Skin epidermis (tissue), 12 donors: ENCODE results near the gene DAZAP1.
A peak's percentile ranks its signal among the peaks of the same experiment; 100 is the strongest.

ENCODE experiments used
- H3K27ac ChIP-seq, 21 experiments: fragments of 200-600 bp; sonication (generic) in 11 of 21; one replicate each; pipeline ENCODE4 v1.5.0; 2020; ENCODE audit warnings: mild to moderate bottlenecking in 3 of 21, inconsistent platforms in 2 of 21, moderate library complexity in 2 of 21
- H3K4me3 ChIP-seq, 7 experiments: fragments of 200-600 bp; sonication (generic) in 2 of 7; one replicate each; pipeline ENCODE4 v1.5.0; 2020; ENCODE audit warnings: inconsistent platforms in 2 of 7, mild to moderate bottlenecking in 2 of 7, moderate library complexity in 1 of 7

The DAZAP1 gene

DNA sequence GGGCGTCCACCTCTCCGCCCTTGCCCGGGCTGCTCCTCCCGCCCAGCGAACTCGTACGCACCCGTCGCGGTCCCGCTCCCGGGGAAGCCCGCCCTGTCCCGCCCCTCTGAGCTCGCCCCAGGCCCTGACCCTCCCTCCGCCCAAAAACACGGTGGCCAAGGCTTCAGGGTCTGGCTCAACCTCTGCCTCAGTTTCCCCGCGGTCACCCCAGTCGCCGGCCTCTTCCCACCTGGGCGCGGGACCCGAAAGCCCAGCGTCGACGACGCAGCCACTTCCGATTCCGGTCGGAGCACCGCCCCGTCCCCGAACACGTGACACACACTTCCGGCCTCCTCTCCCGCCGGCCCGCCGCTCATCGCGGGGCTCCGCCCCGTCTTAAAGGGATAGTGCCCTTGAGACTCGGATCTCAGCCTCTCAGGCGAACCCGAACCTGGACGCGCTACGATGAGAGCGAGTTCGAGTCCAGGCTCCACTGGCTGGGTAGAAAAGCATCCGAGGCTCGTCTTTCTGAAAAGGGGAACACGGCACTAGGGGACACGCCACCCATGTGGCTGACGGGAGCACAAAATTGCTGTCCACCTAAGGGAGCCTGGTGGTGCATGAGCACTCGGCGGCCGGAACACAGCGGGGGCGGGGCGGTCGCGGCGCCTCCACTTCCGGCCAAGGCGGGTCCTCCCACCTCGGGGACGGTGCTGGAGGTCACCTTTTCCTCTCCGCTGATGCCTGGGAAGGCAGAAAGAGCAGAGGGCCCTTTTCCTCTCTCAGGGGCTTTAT is 71.7 kb downstream of the DAZAP1 start, which contains the start of gene C19orf25:
C19orf25 (minus strand) TSS at position 282 of the 774 bp plus-strand sequence. CDS start 312 bp downstream, outside the sequence.
- Histone ChIP-seq H3K27ac (peak within 1 kb of the TSS; percentile 45 to 92 (median 85)), H3K4me3 (peak within 1 kb of the TSS; percentile 64 to 100 (median 98))

DNA sequence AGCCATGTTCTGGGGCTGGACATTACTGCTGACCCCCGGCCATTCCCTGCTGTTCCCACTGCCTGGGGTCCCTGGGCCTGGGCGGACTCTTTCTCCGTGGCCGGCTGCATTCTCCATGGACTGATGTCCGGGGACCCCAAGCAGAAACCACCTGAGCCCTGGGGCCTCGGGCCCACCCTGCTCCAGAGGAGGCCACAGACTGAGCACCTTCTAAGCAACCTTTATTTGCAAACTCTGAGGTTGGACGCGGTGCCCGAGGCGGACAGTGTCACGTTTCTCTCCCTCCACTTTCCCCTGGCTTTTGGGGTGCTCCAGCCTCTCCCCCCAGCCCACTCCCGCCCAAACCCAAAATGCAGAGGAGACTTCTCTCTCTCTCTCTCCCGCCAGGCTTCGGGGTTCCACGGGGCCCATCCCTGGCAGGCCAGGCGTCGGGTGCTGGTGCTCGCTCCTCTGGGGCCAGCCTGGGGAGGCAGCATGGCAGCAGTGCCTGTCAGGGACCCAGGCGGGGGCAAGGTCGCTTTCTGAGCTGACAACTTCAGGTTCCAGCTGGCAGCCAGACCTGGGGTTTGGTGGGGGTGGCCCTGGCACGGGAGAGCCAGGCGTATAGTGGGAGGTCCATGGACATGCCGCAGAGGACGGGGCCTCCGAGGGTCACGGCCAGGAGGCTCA is 74.0 kb downstream of the DAZAP1 start:
- H3K4me3 ChIP-seq, result no peak overlapping the region

DNA sequence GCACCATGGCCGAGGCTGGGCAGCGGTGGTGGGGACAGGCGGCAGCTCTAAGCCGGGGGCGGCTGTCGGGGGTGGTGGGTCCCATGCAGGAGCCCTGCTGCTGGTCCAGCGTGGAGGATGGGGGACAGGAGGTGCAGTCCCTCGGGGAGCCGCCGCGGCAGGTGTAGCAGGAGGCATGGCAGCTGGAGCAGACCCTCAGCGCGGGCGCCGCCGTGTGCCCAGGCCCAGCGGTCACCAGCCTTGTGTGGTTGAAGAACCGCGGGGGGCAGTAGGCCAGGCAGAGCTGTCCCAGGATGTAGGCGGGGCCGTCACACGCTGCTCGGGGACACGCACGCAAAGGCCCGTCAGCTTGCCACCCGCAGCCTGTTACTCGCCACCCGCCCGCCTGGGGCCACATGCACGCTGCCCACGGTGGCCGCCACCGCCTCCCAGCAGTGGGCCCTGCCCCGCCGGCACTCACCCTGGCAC is 74.5 kb downstream of the DAZAP1 start:
- Histone ChIP-seq H3K4me3 (no peak overlapping the region), H3K27ac (no peak overlapping the region)

More for the DNA sequence above, 74.0 kb downstream of the DAZAP1 start:
- no peak overlapping the region for H3K27ac ChIP-seq

DNA sequence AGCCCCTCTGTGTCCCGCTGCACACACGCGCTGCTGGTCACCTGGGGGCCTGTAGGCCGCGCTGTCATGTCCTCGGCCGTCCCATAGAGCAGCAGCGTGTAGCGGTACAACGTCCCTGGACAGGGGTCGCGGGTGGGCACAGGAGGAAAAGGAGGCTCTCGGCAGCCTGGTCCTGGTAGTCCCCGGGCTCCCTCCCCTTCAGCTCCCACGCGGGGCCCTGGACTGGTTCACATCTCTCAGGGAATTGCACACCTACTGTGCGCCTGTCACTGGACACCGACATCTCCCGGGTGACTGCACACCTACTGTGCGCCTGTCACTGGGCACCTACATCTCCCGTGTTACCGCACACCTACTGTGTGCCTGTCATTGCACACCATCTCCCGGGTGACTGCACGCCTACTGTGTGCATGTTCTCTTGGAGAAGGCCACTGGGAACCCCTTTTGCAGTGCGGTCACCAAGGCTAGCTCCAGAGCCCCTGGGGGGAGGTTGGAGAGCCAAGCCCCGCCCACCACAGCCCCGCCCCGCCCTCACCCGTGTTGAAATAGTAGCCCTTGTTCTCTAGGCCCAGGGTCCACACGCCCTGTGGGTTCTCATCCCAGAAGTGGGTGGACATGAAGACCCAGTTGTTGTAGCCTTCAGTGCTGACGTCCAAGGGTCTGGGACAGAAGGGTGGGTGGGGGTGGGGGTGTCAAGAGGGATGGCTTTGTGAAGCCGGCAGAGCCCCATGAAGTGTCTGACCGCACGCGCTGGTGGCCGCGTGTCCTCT is 75.2 kb downstream of the DAZAP1 start:
- H3K4me3 ChIP-seq, result no peak overlapping the region
- H3K27ac ChIP-seq, result no peak overlapping the region

DNA sequence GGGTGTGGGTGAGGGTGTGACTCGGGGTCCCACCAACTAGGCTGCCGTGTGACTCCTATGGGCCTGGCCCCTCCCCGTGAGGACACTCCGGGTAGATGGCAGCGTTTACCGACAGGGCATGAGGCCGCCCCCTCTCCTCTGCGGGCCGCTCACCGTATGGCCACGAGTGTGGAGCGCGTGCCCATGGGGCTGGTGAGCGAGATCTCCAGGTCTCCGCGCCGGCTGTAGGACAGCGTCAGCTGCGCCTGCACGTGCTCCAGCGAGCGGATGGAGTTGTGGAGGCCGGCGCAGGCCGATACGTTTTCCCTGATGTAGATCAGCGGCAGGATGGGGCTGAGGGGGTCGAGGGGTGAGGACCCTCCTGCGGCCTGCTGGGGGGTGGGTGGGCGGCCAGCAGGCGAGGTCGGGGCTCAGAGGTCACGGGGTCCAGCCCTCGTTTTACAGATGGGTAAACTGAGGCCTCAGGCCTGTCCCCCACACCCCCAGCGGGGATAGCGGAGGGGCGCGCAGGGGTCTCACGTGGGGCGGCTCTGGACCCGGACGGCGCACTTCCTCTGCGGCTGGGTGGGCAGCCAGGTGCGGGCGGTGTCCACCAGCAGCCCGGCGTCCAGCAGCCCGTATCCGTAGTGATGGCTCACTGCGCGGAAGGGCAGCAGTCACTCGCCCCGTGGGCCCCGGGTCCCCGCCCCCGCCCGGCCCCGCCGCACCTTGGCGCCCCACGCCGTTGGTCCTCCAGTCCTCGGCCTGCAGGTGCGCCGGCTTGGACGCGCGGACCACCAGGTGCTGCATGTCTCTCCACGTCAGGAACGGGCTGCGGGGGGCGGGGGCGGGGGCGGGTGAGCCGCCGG is 76.0 kb downstream of the DAZAP1 start:
- no peak overlapping the region for H3K27ac ChIP-seq

DNA sequence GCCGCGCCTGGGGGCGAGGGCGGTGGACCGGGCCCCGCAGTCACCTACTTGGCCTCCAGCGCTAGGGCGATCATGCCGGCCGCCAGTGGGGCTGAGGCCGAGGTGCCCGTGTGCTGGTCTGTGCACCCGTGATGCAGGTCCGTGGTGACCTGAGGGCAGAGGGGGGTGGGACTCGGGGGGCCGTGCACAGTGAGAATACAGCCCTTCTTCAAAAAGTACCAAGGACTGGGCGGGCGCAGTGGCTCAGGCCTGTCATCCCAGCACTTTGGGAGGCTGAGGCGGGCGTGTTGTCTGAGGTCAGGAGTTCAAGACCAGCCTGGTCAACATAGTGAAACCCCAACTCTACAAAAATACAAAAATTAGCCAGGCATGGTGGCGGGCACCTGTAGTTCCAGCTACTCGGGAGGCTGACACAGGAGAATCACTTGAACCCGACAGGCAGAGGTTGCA is 76.6 kb downstream of the DAZAP1 start:
- no peak overlapping the region for H3K27ac ChIP-seq
- H3K4me3 ChIP-seq, result no peak overlapping the region

More for the DNA sequence above, 76.0 kb downstream of the DAZAP1 start:
- H3K4me3 ChIP-seq, result no peak overlapping the region
